A204.1 (cell line): ENCODE measurements around the gene SCMH1.

Experiments
- FAIRE-seq: peaks from 2 replicates; lab custom pipeline; 2012; peaks lifted over from hg19 to GRCh38; lab: Jason Lieb, UNC

SCMH1 gene

GRCh38 chr1:41093826-41094225 is 148.3 kb downstream of the SCMH1 start:
- FAIRE-seq = no peak

- no peak for FAIRE-seq
Measured at GRCh38 chr1:41086921-41087320, 155.2 kb downstream of the SCMH1 start.

- FAIRE-seq = no peak
Measured at GRCh38 chr1:41078616-41079015, 163.5 kb downstream of the SCMH1 start.

GRCh38 chr1:41078193-41078592 is 163.9 kb downstream of the SCMH1 start:
- no peak for FAIRE-seq

GRCh38 chr1:41073971-41074370 is 168.1 kb downstream of the SCMH1 start:
- no peak for FAIRE-seq

- FAIRE-seq = no peak
Measured at GRCh38 chr1:41072051-41072450, 170.1 kb downstream of the SCMH1 start.

- no peak for FAIRE-seq
Measured at GRCh38 chr1:41056907-41057306, 185.2 kb downstream of the SCMH1 start.

GRCh38 chr1:41053316-41053715 is 188.8 kb downstream of the SCMH1 start:
- no peak for FAIRE-seq

GRCh38 chr1:41051022-41051421 is 191.1 kb downstream of the SCMH1 start:
- FAIRE-seq = no peak

GRCh38 chr1:41048540-41048939 is 193.6 kb downstream of the SCMH1 start:
- no peak for FAIRE-seq

- no peak for FAIRE-seq
Measured at GRCh38 chr1:41046347-41046775, 195.7 kb downstream of the SCMH1 start.

GRCh38 chr1:41045740-41046139 is 196.4 kb downstream of the SCMH1 start:
- no peak for FAIRE-seq

GRCh38 chr1:41044187-41044586 is 197.9 kb downstream of the SCMH1 start:
- FAIRE-seq = no peak

- no peak for FAIRE-seq
Measured at GRCh38 chr1:41041614-41042270, 200.4 kb downstream of the SCMH1 start.

GRCh38 chr1:41038110-41038509 is 204.0 kb downstream of the SCMH1 start:
- no peak for FAIRE-seq

- FAIRE-seq = no peak
Measured at GRCh38 chr1:41037116-41037903, 204.8 kb downstream of the SCMH1 start.

- FAIRE-seq = no peak
Measured at GRCh38 chr1:41033272-41033671, 208.8 kb downstream of the SCMH1 start.

GRCh38 chr1:41032147-41032546 is 210.0 kb downstream of the SCMH1 start:
- no peak for FAIRE-seq

- no peak for FAIRE-seq
Measured at GRCh38 chr1:41030872-41031616, 211.1 kb downstream of the SCMH1 start.

- no peak for FAIRE-seq
Measured at GRCh38 chr1:41028034-41028642, 214.0 kb downstream of the SCMH1 start.

- no peak for FAIRE-seq
Measured at GRCh38 chr1:41025979-41026819, 215.9 kb downstream of the SCMH1 start.

- FAIRE-seq = no peak
Measured at GRCh38 chr1:41024953-41025352, 217.2 kb downstream of the SCMH1 start.
